HepG2 (cell line): Measurements from ENCODE around the gene PIP5KL1.

Experiments used
- CCDC6 ChIP-seq: sonication (generic); formaldehyde crosslinking; IDR thresholded peaks from 2 replicates; pipeline ENCODE4 v1.8.1; 2022; ENCODE audit warnings: mild to moderate bottlenecking, missing genetic modification reagents, moderate library complexity
- CTCF ChIP-seq: sonication (generic); formaldehyde crosslinking; IDR thresholded peaks from 2 replicates; pipeline ENCODE4 v1.5.0; 2020; ENCODE audit warnings: mild to moderate bottlenecking, missing genetic modification reagents, moderate library complexity
- JUN ChIP-seq: sonication (generic); formaldehyde crosslinking; IDR thresholded peaks from 2 replicates; pipeline ENCODE4 v1.4.0; 2020; ENCODE audit warnings: mild to moderate bottlenecking, missing genetic modification reagents
- MXD4 ChIP-seq: IDR thresholded peaks from 2 replicates; pipeline ENCODE4 v1.6.1; 2016; ENCODE audit warnings: mild to moderate bottlenecking, missing biosample characterization, missing genetic modification reagents
- PTBP1 ChIP-seq: fragments of 200-400 bp; formaldehyde crosslinking; IDR thresholded peaks from 2 replicates; pipeline ENCODE4 v1.6.1; 2018; ENCODE audit warnings: low read length, low read depth; ENCODE audit not compliant: poor library complexity, severe bottlenecking
- RFX5 ChIP-seq: IDR thresholded peaks from 2 replicates; pipeline ENCODE4 v1.6.1; 2011; ENCODE audit warnings: low read depth, low read length, improper control_type of control experiment
- SP1 ChIP-seq, 2 experiments: fragments of 450-650 bp in 1 of 2; sonication (generic) in 1 of 2; formaldehyde crosslinking in 1 of 2; IDR thresholded peaks; 2 replicates each; pipeline versions ENCODE4 v1.4.0 to v1.6.1; 2016 to 2020; ENCODE audit warnings: missing genetic modification reagents in 1 of 2
- ZBTB33 ChIP-seq: sonication (generic); formaldehyde crosslinking; IDR thresholded peaks from 2 replicates; pipeline ENCODE4 v1.4.0; 2020; ENCODE audit warnings: missing genetic modification reagents
- ZNF232 ChIP-seq: sonication (generic); formaldehyde crosslinking; IDR thresholded peaks from 2 replicates; pipeline ENCODE4 v1.4.0; 2020; ENCODE audit warnings: missing genetic modification reagents, borderline replicate concordance
- ZNF768 ChIP-seq: sonication (generic); formaldehyde crosslinking; IDR thresholded peaks from 2 replicates; pipeline ENCODE4 v1.4.0; 2020; ENCODE audit warnings: missing genetic modification reagents

- TF ChIP-seq CTCF = no peak
- TF ChIP-seq MXD4 (CRISPR knock-in tag) = no peak
- no peak for TF ChIP-seq RFX5
- no peak for TF ChIP-seq ZNF768 (CRISPR knock-in tag)
- no peak for TF ChIP-seq SP1 (IDR thresholded peaks at IDR 0.05)
- no peak for TF ChIP-seq SP1 (CRISPR knock-in tag; IDR thresholded peaks at IDR 0.05)
- no peak for TF ChIP-seq PTBP1
- TF ChIP-seq ZBTB33 (CRISPR knock-in tag) = no peak
- TF ChIP-seq JUN (CRISPR knock-in tag) = no peak
- no peak for TF ChIP-seq ZNF232 (CRISPR knock-in tag)
- TF ChIP-seq CCDC6 (CRISPR knock-in tag) = no peak
Measured at GRCh38 chr9:127926906-127927200, 3.7 kb downstream of the PIP5KL1 start.
